Lower lobe of right lung (tissue), 2 donors: ENCODE measurements around the gene MAPT. TPM values are rescaled to one million over a fixed set of nuclear protein-coding genes. Genes with fewer than 3 reads are reported as not detected.

Source experiments
- ATAC-seq, 2 donors: fragments of 200-7000 bp; cut with Tn5 transposase; one replicate each; pipeline ENCODE4 v1.9.1; 2020 to 2022; ENCODE audit warnings: mild to moderate bottlenecking in 2 of 2, moderate library complexity in 2 of 2
- DNase-seq: peaks from one replicate; pipeline ENCODE4 v3.0.0-alpha.2; 2020
- H3K27ac ChIP-seq: fragments of 200-600 bp; one replicate; pipeline ENCODE4 v1.8.0; 2022
- H3K27me3 ChIP-seq: fragments of 200-600 bp; one replicate; pipeline ENCODE4 v1.8.0; 2022; ENCODE audit warnings: low read depth
- H3K36me3 ChIP-seq: fragments of 200-600 bp; one replicate; pipeline ENCODE4 v1.8.0; 2022; ENCODE audit warnings: mild to moderate bottlenecking
- H3K4me1 ChIP-seq: fragments of 200-600 bp; one replicate; pipeline ENCODE4 v1.8.0; 2022
- H3K4me3 ChIP-seq: fragments of 200-600 bp; one replicate; pipeline ENCODE4 v1.8.0; 2022; ENCODE audit warnings: mild to moderate bottlenecking
- H3K9me3 ChIP-seq: fragments of 200-600 bp; one replicate; pipeline ENCODE4 v1.8.0; 2022
- CTCF ChIP-seq: fragments of 200-600 bp; IDR thresholded peaks from one replicate; pipeline ENCODE4 v1.8.0; 2022; ENCODE audit warnings: antibody characterized with exemption, mild to moderate bottlenecking
- intact Hi-C: fragments of 100-400 bp; cut with DNase I; formaldehyde crosslinking; loops from one replicate; pipeline ENCODE4 v1.11.0; 2022
- total RNA-seq: library from RNA; stranded (reverse); fragmentation: NEBNext Ultra II Directional; extraction: Animal tissue kit (Norgen Biotek cat#: 25700); gene quantifications from one replicate; pipeline ENCODE4 v1.2.1, GENCODE V29; 2021
- donor health status: DM: no; HTN: yes; CAD: no; lungs with severe emphysema.

MAPT gene
- total RNA-seq, 1 donor from 2014 or later, result 5.5 TPM

DNA sequence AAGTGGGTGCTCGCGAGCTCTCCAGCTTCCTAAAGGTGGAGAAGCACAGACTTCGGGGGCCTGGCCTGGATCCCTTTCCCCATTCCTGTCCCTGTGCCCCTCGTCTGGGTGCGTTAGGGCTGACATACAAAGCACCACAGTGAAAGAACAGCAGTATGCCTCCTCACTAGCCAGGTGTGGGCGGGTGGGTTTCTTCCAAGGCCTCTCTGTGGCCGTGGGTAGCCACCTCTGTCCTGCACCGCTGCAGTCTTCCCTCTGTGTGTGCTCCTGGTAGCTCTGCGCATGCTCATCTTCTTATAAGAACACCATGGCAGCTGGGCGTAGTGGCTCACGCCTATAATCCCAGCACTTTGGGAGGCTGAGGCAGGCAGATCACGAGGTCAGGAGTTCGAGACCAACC, 102.8 kb downstream of the MAPT start:
- no peak overlapping the region for H3K4me3 ChIP-seq
- H3K27me3 ChIP-seq, result no peaks in the 10 kb centered on the region
- H3K4me1 ChIP-seq, result no peaks in the 10 kb centered on the region
- TF ChIP-seq CTCF, result no peak
- H3K27ac ChIP-seq, result no peak overlapping the region
- intact Hi-C loops, result no loop called here
- no peak for ATAC-seq
- H3K9me3 ChIP-seq, result no peaks in the 10 kb centered on the region
- H3K36me3 ChIP-seq, result no peaks in the 10 kb centered on the region
- no peak for DNase-seq

- no peaks in the 10 kb centered on the region for H3K4me1 ChIP-seq
- no peaks in the 10 kb centered on the region for H3K36me3 ChIP-seq
- intact Hi-C loops, result no loop called here
- no peaks in the 10 kb centered on the region for H3K9me3 ChIP-seq
- H3K27ac ChIP-seq, result no peak overlapping the region
- no peak for ATAC-seq
- TF ChIP-seq CTCF, result no peak
- H3K4me3 ChIP-seq, result no peak overlapping the region
- no peak for DNase-seq
- no peaks in the 10 kb centered on the region for H3K27me3 ChIP-seq
Measured at GRCh38 chr17:45997624-45998023, 103.3 kb downstream of the MAPT start.

DNA sequence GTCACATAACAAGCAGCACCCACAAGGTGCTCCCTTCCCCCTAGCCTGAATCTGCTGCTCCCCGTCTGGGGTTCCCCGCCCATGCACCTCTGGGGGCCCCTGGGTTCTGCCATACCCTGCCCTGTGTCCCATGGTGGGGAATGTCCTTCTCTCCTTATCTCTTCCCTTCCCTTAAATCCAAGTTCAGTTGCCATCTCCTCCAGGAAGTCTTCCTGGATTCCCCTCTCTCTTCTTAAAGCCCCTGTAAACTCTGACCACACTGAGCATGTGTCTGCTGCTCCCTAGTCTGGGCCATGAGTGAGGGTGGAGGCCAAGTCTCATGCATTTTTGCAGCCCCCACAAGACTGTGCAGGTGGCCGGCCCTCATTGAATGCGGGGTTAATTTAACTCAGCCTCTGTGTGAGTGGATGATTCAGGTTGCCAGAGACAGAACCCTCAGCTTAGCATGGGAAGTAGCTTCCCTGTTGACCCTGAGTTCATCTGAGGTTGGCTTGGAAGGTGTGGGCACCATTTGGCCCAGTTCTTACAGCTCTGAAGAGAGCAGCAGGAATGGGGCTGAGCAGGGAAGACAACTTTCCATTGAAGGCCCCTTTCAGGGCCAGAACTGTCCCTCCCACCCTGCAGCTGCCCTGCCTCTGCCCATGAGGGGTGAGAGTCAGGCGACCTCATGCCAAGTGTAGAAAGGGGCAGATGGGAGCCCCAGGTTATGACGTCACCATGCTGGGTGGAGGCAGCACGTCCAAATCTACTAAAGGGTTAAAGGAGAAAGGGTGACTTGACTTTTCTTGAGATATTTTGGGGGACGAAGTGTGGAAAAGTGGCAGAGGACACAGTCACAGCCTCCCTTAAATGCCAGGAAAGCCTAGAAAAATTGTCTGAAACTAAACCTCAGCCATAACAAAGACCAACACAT, 104.9 kb downstream of the MAPT start, which contains the start of gene STH:
TSS of gene STH (plus strand) at position 264 of the 913 bp plus-strand sequence. CDS start at position 294, 30 bp downstream.
- Histone ChIP-seq H3K27ac (no peak within 1 kb of the TSS), H3K27me3 (no peaks in the 10 kb centered on the region), H3K4me3 (no peak within 1 kb of the TSS), H3K9me3 (no peaks in the 10 kb centered on the region), H3K4me1 (no peaks in the 10 kb centered on the region), H3K36me3 (no peaks in the 10 kb centered on the region)
- TF ChIP-seq CTCF, result no peak
- DNase-seq (no peak), ATAC-seq (no peak)
- intact Hi-C loops, result no loop called here

GRCh38 chr17:45999900-46000290, 105.5 kb downstream of the MAPT start:
- intact Hi-C loops, result no loop called here
- H3K4me1 ChIP-seq, result no peaks in the 10 kb centered on the region
- no peaks in the 10 kb centered on the region for H3K36me3 ChIP-seq
- TF ChIP-seq CTCF, result no peak
- no peak overlapping the region for H3K4me3 ChIP-seq
- H3K27me3 ChIP-seq, result no peaks in the 10 kb centered on the region
- ATAC-seq, result no peak
- no peak for DNase-seq
- H3K9me3 ChIP-seq, result no peaks in the 10 kb centered on the region
- no peak overlapping the region for H3K27ac ChIP-seq

GRCh38 chr17:46000292-46000691, 105.9 kb downstream of the MAPT start:
- Histone ChIP-seq H3K4me1 (no peaks in the 10 kb centered on the region), H3K27ac (no peak overlapping the region), H3K4me3 (no peak overlapping the region), H3K9me3 (no peaks in the 10 kb centered on the region), H3K36me3 (no peaks in the 10 kb centered on the region), H3K27me3 (no peaks in the 10 kb centered on the region)
- ATAC-seq (no peak), DNase-seq (no peak)
- intact Hi-C loops, result no loop called here
- TF ChIP-seq CTCF, result no peak
